Adipocyte (in vitro differentiated cells): ENCODE measurements around the gene KRTAP9-8.
"Not testable (repeated sequence)": the region's sequence is repeated elsewhere in the genome, so short reads cannot be mapped to it uniquely, and the experiment has no call there.

Experiments used
- DNase-seq: peaks from one replicate; pipeline ENCODE4 v3.0.0-alpha.2; 2015; ENCODE audit warnings: low read depth
- H3K27me3 ChIP-seq: replicated peaks from 2 replicates; pipeline ENCODE4 v1.7.0; 2013; ENCODE audit warnings: mild to moderate bottlenecking, low read length, moderate library complexity; ENCODE audit not compliant: control insufficient read depth, insufficient read depth
- H3K36me3 ChIP-seq: 2 replicates; pipeline ENCODE4 v1.7.0; 2013; ENCODE audit warnings: low read length, mild to moderate bottlenecking, moderate library complexity; ENCODE audit not compliant: control insufficient read depth, insufficient read depth, severe bottlenecking
- H3K4me1 ChIP-seq: 2 replicates; pipeline ENCODE4 v1.7.0; 2013; ENCODE audit warnings: mild to moderate bottlenecking, low read length, moderate library complexity; ENCODE audit not compliant: control insufficient read depth, insufficient read depth
- H3K4me3 ChIP-seq: 2 replicates; pipeline ENCODE4 v1.7.0; 2013; ENCODE audit warnings: mild to moderate bottlenecking, low read length, moderate library complexity
- H3K9ac ChIP-seq: 2 replicates; pipeline ENCODE4 v1.7.0; 2013; ENCODE audit warnings: mild to moderate bottlenecking, low read length, moderate library complexity
- H3K9me3 ChIP-seq: 2 replicates; pipeline ENCODE4 v1.7.0; 2013; ENCODE audit warnings: mild to moderate bottlenecking, low read length, moderate library complexity; ENCODE audit not compliant: control insufficient read depth

KRTAP9-8 gene

DNA sequence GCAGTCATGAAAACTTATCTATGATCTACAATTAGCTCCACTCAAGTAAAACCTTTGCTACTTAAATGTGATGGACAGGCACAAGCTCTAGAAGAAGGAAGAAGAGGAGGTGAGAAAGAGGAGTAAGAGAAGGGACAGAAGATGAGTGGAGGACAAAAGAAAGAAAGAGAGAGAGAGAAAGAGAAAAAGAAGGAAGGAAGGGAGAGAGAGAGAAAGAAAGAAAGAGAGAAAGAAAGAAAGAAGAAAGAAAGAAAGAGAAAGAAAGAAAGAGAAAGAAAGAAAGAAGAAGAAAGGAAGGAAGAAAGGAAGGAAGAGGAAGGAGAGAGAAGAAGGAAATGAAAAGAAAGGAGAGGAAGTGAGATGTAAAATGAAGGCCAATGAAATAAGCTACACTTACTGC is 7.7 kb upstream of the KRTAP9-8 start:
- Histone ChIP-seq H3K4me3 (no peak overlapping the region), H3K4me1 (peaks cover 6% of the 10 kb centered on the region), H3K9ac (no peak overlapping the region), H3K36me3 (no peaks in the 10 kb centered on the region), H3K9me3 (no peaks in the 10 kb centered on the region), H3K27me3 (peaks cover 21% of the 10 kb centered on the region)
- no peak for DNase-seq

- Histone ChIP-seq H3K4me3 (no peak overlapping the region), H3K36me3 (no peaks in the 10 kb centered on the region), H3K9ac (no peak overlapping the region)
Measured at GRCh38 chr17:41231731-41232130, 6.1 kb upstream of the KRTAP9-8 start.

DNA sequence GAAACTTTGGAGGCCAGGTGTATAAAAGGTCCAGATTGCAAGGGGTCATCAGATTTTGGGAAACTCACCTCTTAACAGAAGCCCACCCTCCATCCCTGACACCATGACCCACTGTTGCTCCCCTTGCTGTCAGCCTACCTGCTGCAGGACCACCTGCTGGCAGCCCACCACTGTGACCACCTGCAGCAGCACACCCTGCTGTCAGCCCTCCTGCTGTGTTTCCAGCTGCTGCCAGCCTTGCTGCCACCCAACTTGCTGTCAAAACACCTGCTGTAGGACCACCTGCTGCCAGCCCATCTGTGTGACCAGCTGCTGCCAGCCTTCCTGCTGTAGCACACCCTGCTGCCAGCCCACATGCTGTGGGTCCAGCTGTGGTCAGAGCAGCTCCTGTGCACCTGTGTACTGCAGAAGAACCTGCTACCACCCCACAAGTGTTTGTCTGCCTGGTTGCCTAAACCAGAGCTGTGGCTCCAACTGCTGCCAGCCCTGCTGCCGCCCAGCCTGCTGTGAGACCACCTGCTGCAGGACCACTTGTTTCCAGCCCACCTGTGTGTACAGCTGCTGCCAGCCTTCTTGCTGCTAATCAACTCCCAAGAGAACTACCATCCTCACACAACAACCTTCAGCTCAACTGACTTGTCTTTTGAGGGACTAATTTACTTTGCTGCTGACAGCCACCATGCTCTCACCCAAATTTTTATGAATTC is 5.2 kb upstream of the KRTAP9-8 start, which contains the start of gene KRTAP9-3:
Gene KRTAP9-3 (plus strand): TSS at position 51 of the 707 bp plus-strand sequence. CDS start 53 bp downstream, at position 104.
- peaks cover 16% of the 10 kb centered on the region for H3K27me3 ChIP-seq
- H3K9me3 ChIP-seq, H3K4me3 ChIP-seq: not testable (repeated sequence)

More at GRCh38 chr17:41231731-41232130, 6.1 kb upstream of the KRTAP9-8 start:
- H3K4me1 ChIP-seq: peaks cover 6% of the 10 kb centered on the region
- no peak for DNase-seq
- H3K9me3 ChIP-seq: no peaks in the 10 kb centered on the region
- H3K27me3 ChIP-seq: peaks cover 16% of the 10 kb centered on the region

DNA sequence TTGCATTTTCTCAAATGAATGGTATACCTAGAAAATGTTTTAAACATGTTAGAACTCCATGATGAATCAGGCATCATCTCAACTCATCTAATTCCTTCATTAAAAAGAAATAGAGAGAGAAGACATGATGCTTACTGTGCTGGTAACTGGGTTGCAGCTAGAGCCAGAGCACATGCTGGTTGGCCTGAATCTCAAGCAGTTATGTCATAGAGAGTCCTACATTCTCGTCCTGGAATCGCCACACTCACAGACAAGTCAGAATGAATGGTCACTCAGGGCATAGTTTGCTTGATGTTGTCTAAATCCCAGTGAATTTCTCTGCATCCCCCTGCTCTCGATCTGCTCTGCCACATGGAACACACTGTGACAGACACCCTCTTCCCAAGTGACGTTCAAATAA is 683 bp upstream of the KRTAP9-8 start:
- H3K4me1 ChIP-seq, H3K9me3 ChIP-seq: not testable (repeated sequence)

More for the DNA sequence above, 5.2 kb upstream of the KRTAP9-8 start, which contains the start of gene KRTAP9-3:
- DNase-seq, H3K9ac ChIP-seq, H3K4me1 ChIP-seq, H3K36me3 ChIP-seq: not testable (repeated sequence)

DNA sequence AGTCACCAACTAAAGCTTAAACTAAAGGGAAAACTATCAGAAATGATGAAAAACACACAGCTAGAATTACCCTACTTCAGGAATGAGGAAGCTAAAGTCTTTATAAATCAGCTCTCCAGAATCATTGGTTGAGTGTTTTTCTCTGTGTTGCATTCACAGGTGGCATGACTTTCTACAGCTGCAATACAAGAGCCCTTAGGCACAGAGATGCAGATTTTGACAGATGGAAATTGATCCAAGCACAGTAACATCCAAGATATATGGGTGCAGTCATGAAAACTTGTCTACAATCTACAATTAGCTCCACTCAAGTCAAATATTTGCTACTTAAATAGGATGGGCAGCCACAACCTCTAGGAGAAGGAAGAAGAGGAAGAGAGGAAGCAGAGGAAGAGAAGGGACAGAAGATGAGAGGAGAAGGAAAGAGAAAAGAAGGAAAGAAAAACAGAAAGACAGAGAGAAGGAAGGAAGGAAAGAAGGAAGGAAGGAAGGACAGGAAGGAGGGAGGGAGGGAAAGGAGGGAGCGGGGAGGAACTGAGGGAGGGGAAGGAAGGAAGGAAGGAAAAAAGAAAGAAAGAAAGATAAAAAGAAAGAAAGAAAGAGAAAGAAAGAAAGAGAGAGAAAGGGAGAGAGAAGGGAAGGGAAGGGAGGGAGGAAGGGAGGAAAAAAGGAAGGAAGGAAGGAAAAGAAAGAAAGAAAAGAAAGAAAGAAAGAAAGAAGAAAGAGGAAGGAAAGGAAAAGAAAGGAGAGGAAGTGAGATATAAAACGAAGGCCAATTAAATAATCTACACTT is 9.4 kb downstream of the KRTAP9-8 start:
- DNase-seq, H3K36me3 ChIP-seq, H3K9me3 ChIP-seq, H3K27me3 ChIP-seq, H3K9ac ChIP-seq, H3K4me1 ChIP-seq, H3K4me3 ChIP-seq: not testable (repeated sequence)

More for the DNA sequence above, 683 bp upstream of the KRTAP9-8 start:
- H3K36me3 ChIP-seq, DNase-seq, H3K9ac ChIP-seq, H3K4me3 ChIP-seq: not testable (repeated sequence)
- H3K27me3 ChIP-seq: peaks cover 11% of the 10 kb centered on the region

DNA sequence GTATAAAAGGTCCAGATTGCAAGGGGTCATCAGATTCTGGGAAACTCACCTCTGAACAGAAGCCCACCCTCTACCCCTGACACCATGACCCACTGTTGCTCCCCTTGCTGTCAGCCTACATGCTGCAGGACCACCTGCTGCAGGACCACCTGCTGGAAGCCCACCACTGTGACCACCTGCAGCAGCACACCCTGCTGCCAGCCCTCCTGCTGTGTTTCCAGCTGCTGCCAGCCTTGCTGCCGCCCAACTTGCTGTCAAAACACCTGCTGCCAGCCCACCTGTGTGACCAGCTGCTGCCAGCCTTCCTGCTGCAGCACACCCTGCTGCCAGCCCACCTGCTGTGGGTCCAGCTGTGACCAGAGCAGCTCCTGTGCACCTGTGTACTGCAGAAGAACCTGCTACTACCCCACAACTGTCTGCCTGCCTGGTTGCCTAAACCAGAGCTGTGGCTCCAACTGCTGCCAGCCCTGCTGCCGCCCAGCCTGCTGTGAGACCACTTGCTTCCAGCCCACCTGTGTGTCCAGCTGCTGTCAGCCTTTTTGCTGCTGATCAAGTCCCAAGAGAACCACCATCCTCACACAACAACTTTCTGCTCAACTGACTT is 11.9 kb downstream of the KRTAP9-8 start, which contains the start of gene KRTAP9-4:
Gene KRTAP9-4 (plus strand): TSS at position 51 of the 604 bp plus-strand sequence. CDS start 34 bp downstream, at position 85.
- H3K9me3 ChIP-seq, DNase-seq, H3K4me3 ChIP-seq, H3K36me3 ChIP-seq, H3K27me3 ChIP-seq, H3K9ac ChIP-seq, H3K4me1 ChIP-seq: not testable (repeated sequence)

GRCh38 chr17:41251261-41251660 is 13.5 kb downstream of the KRTAP9-8 start:
- no peak for DNase-seq
- H3K9me3 ChIP-seq: no peaks in the 10 kb centered on the region
- H3K27me3 ChIP-seq: peaks cover 2% of the 10 kb centered on the region
- no peak overlapping the region for H3K4me3 ChIP-seq
- H3K4me1 ChIP-seq: peaks cover 5% of the 10 kb centered on the region
- no peaks in the 10 kb centered on the region for H3K36me3 ChIP-seq
- no peak overlapping the region for H3K9ac ChIP-seq

- no peak overlapping the region for H3K9ac ChIP-seq
- H3K4me3 ChIP-seq: no peak overlapping the region
- DNase-seq: no peak
- peaks cover 23% of the 10 kb centered on the region for H3K4me1 ChIP-seq
- no peaks in the 10 kb centered on the region for H3K36me3 ChIP-seq
- no peaks in the 10 kb centered on the region for H3K9me3 ChIP-seq
- no peaks in the 10 kb centered on the region for H3K27me3 ChIP-seq
Measured at GRCh38 chr17:41254861-41255260, 17.1 kb downstream of the KRTAP9-8 start.

DNA sequence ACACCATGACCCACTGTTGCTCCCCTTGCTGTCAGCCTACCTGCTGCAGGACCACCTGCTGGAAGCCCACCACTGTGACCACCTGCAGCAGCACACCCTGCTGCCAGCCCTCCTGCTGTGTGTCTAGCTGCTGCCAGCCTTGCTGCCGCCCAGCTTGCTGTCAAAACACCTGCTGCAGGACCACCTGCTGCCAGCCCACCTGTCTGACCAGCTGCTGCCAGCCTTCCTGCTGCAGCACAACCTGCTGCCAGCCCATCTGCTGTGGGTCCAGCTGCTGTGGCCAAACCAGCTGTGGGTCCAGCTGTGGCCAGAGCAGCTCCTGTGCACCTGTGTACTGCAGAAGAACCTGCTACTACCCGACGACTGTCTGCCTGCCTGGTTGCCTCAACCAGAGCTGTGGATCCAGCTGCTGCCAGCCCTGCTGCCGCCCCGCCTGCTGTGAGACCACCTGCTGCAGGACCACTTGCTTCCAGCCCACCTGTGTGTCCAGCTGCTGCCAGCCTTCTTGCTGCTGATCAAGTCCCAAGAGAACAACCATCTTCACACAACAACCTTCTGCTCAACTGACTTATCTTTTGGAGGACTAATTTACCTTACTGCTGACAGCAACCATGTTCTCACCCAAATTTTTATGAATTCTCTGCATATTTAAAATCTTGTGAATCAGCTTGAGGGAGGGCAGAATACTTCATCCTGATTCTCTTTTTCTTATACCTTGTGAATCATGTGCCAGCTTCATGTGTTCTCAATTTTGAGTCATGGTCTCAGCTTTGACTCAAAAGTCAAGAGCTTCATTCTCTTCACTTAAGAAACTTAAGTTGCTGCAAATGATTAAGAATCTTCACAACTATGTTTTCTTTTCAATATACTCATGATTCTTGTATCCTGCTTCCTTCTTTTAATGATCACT is 17.8 kb downstream of the KRTAP9-8 start, which contains the start of gene KRTAP9-9:
Gene KRTAP9-9 (plus strand): TSS at position 4 of the 910 bp plus-strand sequence.
- H3K9me3 ChIP-seq, H3K4me3 ChIP-seq, H3K36me3 ChIP-seq, H3K9ac ChIP-seq, H3K27me3 ChIP-seq: not testable (repeated sequence)
- H3K4me1 ChIP-seq: peaks cover 23% of the 10 kb centered on the region
- DNase-seq: peak; percentile 43

- no peaks in the 10 kb centered on the region for H3K27me3 ChIP-seq
- peak; percentile 39 for DNase-seq
- H3K9me3 ChIP-seq: no peaks in the 10 kb centered on the region
- H3K9ac ChIP-seq: no peak overlapping the region
- no peak overlapping the region for H3K4me3 ChIP-seq
- peaks cover 23% of the 10 kb centered on the region for H3K4me1 ChIP-seq
- no peaks in the 10 kb centered on the region for H3K36me3 ChIP-seq
Measured at GRCh38 chr17:41256291-41256685, 18.5 kb downstream of the KRTAP9-8 start.
